Stimulated activated CD4-positive, alpha-beta T cell treated with anti-CD3 and anti-CD28 coated beads, Interleukin-1b, Interleukin-23, amount 100 ng/mL, for 1 hour (primary cell): ENCODE results near the gene IRAK2.
"Not testable (repeated sequence)": the region's sequence is repeated elsewhere in the genome, so short reads cannot be mapped to it uniquely, and the experiment has no call there.

Source experiments
- DNase-seq, 2 donors: peaks; one replicate each; pipeline ENCODE4 v3.0.0-alpha.2; 2020; ENCODE audit warnings: low read depth in 2 of 2

IRAK2 gene

GRCh38 chr3:10164546-10165393 lies at the start of gene IRAK2:
Gene IRAK2, plus strand, starts transcription at chr3:10164919. Its CDS starts 36 bp downstream, at chr3:10164955.
- DNase-seq, result peak in 1 of 2 donors; percentile 39

GRCh38 chr3:10115326-10116137 lies 49.2 kb upstream of the IRAK2 start, which contains the start of gene BRK1:
Gene BRK1, plus strand, starts transcription at chr3:10115675. Its CDS starts 27 bp downstream, at chr3:10115702.
- DNase-seq, result peak; percentile 81 to 83

- DNase-seq, result no peak
Observed at GRCh38 chr3:10116138-10116460, 48.6 kb upstream of the IRAK2 start.

DNA sequence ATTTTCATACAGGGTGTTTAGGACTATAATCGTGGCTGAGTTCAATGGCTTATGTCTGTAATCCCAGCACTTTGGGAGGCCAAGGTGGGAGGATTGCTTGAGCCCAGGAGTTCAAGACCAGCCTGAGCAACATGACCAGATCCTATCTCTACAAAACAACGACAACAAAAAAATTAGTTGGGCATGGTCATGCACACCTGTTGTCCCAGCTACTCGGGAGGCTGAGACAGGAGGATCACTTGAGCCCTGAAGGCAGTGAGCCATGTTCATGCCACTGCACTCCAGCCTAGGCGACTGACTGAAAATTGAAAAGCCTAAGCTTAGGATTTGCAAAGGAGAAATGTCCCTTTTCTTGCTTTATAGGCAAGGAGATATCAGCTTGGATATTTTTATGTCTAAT lies 47.8 kb upstream of the IRAK2 start:
- no peak for DNase-seq

DNA sequence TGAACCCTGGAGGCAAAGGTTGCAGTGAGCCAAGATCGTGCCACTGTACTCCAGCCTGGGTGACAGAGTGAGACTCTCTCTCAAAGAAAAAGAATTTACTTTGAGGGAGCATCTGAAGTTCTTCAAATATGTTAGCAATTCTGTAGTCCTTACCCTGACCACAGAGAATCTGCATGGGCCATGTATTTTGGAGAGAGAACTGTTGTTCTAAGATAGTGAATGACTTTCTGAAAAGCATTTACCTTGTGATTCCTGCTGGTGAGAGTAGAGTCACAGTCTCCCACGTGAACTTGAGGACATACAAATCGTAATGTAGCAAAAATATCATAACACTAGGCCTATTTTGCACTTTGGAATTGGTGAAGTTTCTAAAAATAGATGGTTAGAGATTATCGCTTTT lies 45.3 kb upstream of the IRAK2 start:
- no peak for DNase-seq

DNA sequence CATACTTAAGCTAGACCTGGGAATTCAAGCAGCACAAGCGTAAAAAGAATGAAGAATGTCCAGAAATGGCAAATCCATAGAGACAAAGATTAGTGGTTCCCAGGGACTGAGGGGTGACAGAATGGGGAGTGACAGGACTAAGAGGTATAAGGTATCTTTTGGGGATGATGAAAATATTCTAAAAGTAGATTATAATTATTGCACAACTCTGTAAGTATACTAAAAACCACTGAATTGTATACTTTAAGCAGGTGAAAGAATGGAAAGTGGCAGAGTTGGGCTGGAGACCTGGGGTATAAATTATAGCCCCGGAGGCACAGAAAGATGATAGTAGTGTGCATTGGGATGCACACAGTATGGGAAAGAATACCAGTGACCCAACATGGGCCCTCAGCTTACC lies 43.7 kb upstream of the IRAK2 start:
- DNase-seq, result no peak

DNA sequence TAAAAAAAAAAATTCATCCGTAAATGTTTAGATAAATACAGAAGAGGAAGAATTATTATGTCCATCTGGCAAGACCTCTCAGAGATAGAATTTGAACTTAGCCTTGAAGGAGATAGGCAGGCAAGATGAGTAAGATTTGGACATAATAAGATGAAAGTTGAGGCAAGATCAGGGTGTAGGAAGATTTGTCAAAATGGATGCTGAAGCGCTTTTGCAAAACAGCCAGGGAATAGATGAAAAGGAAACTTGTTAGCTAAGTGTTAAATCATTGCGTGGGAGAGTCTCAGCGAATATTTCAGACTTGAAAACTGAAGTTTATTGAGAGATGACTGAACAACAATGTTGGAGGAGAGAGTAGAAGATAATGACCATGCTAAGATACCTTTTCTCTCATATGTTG lies 42.0 kb upstream of the IRAK2 start:
- no peak for DNase-seq

DNA sequence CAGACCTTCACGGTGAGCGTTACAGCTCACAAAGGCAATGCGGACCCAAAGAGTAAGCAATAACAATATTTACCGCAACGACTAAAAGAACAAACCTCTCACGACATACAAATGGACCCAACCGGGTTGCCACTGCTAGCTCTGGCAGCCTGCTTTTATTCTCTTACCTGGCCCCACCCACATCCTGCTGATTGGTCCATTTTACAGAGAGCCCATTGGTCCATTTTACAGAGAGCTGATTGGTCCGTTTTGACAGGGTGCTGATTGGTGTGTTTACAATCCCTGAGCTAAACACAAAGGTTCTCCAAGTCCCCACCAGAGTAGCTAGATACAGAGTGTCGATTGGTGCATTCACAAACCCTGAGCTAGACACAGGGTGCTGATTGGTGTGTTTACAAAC lies 28.8 kb upstream of the IRAK2 start:
- DNase-seq, result not testable (repeated sequence)

GRCh38 chr3:10136426-10137005 lies 28.2 kb upstream of the IRAK2 start:
- DNase-seq, result no peak

GRCh38 chr3:10137178-10137577 lies 27.5 kb upstream of the IRAK2 start:
- DNase-seq, result no peak

GRCh38 chr3:10140996-10141546 lies 23.6 kb upstream of the IRAK2 start:
- no peak for DNase-seq

DNA sequence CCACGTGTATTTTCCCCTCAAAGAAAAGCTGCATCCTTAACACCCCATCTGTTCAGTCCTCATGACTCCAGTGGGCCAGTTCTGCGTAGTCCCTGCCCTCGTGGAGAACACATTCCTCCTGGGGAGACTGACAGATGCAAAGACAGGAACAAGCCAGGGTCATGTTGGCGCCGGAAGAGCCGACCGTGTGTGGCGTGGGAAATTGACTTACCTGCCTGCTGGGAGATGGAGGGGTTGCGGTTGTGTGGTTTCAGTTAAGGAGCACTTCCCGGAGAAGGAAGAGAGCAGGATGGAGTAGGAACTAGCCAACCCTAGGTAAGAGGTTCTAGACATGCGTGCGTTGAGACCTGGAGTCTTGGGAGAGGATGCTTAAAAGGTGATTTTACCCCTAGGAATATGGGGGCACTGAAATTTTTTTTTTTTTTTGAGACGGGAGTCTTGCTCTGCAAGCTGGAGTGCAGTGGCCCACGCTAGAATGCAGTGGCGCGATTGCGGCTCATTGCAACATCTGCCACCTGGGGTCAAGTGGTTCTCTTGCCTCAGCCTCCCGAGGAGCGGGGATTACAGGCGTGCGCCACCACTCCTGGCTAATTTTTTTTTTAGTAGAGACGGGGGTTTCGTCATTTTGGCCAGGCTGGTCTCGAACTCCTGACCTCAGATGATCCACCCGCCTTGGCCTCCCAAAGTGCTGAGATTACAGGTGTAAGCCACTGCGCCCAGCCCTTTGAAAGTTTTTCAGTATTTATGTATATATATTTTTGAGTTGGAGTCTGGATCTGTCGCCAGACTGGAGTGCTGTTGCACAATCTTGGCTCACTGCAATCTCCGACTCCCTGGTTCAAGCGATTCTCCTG lies 21.8 kb upstream of the IRAK2 start:
- DNase-seq, result no peak

DNA sequence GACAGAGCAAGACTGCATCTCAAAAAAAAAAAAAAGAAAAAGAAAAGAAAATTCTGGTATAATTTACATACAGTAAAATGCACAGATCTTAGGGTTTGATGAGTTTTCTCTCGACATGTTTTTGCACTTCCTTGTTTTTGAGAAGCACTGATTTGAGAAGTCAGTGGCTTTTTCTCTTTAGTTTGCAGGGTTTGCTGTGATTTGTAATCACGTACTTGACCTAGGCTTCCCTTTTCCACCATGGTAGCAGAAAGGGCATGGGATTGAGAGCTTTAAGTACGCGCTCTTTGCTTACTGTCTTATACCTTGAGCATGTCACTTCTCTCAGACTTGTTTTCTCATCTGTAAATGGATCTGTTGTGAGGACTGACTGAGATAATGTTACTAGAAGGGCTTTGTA lies 19.0 kb upstream of the IRAK2 start:
- no peak for DNase-seq

DNA sequence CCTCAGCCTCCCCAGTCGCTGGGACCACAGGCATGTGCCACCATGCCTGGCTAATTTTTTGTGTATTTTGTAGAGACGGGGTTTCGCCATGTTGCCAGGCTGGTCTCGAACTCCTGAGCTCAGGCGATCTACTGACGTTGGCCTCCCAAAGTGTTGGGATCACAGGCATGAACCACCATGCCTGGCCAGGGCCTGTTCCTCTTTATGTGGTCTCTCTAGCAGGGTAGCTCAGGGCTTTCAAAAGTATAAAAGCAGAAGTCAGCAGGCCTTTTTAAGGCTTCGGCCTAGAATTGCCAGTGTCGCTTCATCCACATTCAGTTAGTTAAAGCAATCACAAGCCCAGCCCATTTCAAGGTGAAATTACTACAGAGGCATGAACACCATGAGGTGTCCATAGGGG lies 15.5 kb upstream of the IRAK2 start:
- no peak for DNase-seq

GRCh38 chr3:10150987-10151386 lies 13.7 kb upstream of the IRAK2 start:
- no peak for DNase-seq

DNA sequence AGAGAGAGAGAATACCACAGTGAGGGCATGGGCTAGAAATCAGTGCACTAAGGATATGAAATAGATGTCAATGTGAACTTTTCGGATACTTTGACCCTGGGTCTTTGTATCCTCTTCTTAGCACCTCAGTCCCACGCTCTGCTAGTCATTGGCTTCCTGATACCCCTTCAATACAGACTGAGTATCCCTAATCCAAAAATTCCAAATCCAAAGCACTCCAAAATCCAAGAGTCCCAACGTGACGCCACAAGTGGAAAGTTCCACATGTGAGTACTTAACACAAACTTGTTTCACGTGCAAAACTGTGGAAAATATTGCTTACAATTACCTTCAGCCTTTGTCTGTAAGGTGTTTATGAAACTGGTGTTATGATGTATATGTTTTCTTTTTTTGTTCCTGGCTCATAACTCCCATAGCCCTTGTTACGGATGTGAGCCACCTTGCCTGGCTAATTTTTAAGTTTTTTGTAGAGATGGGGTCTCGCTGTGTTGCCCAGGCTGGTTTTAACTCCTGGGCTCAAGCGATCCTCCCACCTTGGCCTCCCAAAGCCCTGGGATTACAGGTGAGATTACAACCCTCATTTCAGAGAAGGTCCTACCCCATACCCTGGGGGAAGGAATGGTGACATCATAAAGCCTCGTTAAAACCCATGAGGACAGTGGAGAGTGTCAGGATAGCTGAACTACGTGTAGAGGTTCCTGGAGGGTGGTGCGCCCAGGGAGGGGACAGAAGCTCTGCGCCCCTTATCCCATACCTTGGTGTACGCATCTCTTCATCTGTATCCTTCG lies 10.2 kb upstream of the IRAK2 start:
- no peak for DNase-seq

- no peak for DNase-seq
Observed at GRCh38 chr3:10155123-10155472, 9.6 kb upstream of the IRAK2 start.

- DNase-seq, result no peak
Observed at GRCh38 chr3:10155658-10156057, 9.1 kb upstream of the IRAK2 start.

DNA sequence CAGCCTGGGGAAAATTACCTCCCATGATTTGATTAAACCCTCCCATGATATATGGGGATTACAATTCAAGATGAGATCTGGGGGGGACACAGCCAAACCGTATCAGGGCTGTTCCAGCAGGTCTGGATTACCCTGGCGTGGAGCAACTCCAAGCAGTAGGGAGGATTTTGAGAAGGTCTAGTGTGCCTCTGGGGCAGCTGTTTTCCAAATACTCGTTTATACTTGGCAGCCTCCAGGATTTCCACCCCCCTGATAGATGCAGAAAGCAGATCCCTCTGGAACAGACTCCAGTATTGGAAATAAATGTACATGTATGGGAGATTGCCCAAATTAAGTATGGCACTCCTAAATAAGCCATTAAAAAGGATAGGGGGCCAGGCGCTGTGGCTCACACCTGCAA lies 7.7 kb upstream of the IRAK2 start:
- no peak for DNase-seq

DNA sequence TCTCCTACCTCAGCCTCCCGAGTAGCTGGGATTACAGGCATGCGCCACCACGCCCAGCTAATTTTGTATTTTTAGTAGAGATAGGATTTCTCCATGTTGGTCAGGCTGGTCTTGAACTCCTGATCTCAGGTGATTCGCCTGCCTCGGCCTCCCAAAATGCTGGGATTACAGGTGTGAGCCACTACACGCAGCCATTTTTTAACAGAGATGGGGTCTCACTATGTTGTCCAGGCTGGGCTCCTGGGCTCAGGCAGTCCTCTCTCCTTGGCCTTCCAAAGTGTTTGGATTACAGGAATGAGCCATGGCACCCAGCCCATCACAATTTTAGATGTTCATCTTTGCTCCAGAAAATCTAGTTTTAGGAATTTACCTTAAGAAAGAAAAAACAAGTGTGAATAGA lies 6.2 kb upstream of the IRAK2 start:
- DNase-seq, result not testable (repeated sequence)

DNA sequence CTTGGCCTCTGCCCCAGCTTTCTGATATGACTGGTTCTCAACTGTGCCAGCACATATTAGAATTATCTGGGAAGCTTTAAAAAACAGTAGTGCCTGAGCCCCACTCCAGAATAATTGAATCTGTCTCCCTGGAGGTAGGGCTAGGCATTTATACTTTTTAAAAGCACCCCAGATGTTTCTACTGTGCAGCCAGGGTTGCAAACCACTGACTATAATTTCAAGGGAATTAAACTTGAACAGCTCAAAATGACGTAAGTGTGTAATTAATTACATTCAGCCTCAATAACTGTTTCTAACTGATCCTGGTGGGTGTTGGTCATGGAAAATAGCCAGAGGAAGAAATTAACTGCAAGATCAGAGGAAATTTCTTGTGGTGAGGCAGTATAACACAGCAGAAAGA lies 4.4 kb upstream of the IRAK2 start:
- no peak for DNase-seq
